ENCODE data around the gene EIF3I. TPM values are rescaled to one million over a fixed set of nuclear protein-coding genes. Genes with fewer than 3 reads are reported as not detected.

Gene EIF3I
- polyA plus RNA-seq, 3 donors = 126 to 162 (median 151) TPM

DNA sequence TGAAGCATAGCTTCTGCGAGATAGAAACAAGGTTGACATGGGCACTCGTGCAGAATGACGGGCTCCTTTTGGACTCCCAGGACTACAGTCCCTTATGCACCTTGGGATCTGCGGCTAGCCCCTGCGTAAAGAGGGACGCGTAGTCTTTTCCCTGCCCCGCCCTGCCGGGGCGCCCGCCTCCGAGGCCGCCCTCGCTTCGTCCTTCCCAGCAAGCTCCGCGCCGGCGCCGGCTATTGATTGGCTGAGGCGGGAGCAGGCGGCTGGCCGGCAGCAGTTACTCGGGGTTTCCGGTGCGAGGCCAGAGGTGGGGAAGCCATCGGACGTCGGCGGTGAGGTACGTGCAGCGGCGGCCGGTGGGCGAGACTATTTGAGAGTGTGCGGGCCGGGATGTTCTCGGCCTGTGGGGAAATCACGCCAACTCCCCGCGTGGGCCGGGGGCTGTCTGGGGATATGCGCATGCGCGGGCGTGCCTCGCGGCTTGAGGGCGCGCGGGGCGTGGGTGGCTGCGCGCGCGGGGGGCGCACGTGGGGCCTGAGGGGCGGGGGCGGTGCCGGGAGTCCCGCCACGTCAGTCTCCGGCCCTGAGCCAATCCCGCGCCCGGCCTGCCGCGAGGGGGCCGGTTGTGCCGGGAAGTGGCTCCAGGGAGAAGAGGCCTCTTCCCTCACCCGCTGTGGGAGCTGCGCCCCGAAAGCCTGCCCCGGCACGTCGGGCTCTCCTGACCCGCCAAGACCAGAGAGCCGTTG is 42.6 kb upstream of the EIF3I start, which contains the start of gene TXLNA:
Gene TXLNA, plus strand, starts transcription at position 233 of the 743 bp plus-strand sequence. CDS start 671 bp downstream, outside the sequence.
- Histone ChIP-seq H3K36me3 (replicated peaks in 1 of 2; ENCODE audit: control insufficient read depth in 1 of 2, insufficient read depth in 2 of 2, low read length in 2 of 2) (peaks cover 21 to 36% of the 10 kb centered on the region in 2 donors), H4K20me1 (ENCODE audit: insufficient read depth, low read length) (peaks cover 23% of the 10 kb centered on the region), H3K79me2 (ENCODE audit: insufficient read depth, low read length) (peaks cover 38% of the 10 kb centered on the region), H3K4me1 (ENCODE audit: control insufficient read depth in 1 of 2, insufficient read depth in 2 of 2, low read length in 2 of 2) (peaks cover 35 to 41% of the 10 kb centered on the region in 2 donors), H3K4me3 (replicated peaks in 1 of 3; ENCODE audit: low read depth in 2 of 3, low read length in 3 of 3) (peak within 1 kb of the TSS; percentile 57 to 83 (median 77)), H3K27ac (ENCODE audit: low read depth in 1 of 2, low read length in 2 of 2) (peak within 1 kb of the TSS; percentile 83 to 87), H2AFZ (ENCODE audit: insufficient read depth, low read depth, low read length, poor library complexity, severe bottlenecking) (peak within 1 kb of the TSS; percentile 88), H3K27me3 (ENCODE audit: control insufficient read depth in 2 of 2, insufficient read depth in 2 of 2, low read length in 2 of 2) (no peaks in the 10 kb centered on the region), H3K9ac (ENCODE audit: insufficient read depth, low read length, poor library complexity, severe bottlenecking) (peak within 1 kb of the TSS; percentile 75), H3K4me2 (replicated peaks; ENCODE audit: extremely low read depth, low read length, poor library complexity, severe bottlenecking) (peak within 1 kb of the TSS; percentile 86), H3K9me3 (replicated peaks in 1 of 2; ENCODE audit: control insufficient read depth in 1 of 2, insufficient read depth in 1 of 2, low read length in 2 of 2) (no peaks in the 10 kb centered on the region)
- H3K4me1 Mint-ChIP-seq = peaks cover 45% of the 10 kb centered on the region
- peaks cover 0 to 2% (median 0%) of the 10 kb centered on the region in 3 donors for H3K27me3 Mint-ChIP-seq (ENCODE audit: low read depth in 3 of 3)
- under 1% methylated on average over 70 of the region's 79 CpGs for WGBS (ENCODE audit: insufficient coverage)
- peak within 1 kb of the TSS; percentile 95 to 99 (median 97) for H3K27ac Mint-ChIP-seq
- peak within 1 kb of the TSS; percentile 90 to 95 for H3K4me3 Mint-ChIP-seq
- DNase-seq = peak; percentile 84 to 86 (median 84)
- intact Hi-C loops (cut with micrococcal nuclease) = loop anchor here in 1 of 2 donors (10.0 kb wide), 1 partner anchor 115 kb away; the partner anchor contains the start of gene HDAC1
- no peaks in the 10 kb centered on the region for H3K9me3 Mint-ChIP-seq
- TF ChIP-seq, protein P1, sequence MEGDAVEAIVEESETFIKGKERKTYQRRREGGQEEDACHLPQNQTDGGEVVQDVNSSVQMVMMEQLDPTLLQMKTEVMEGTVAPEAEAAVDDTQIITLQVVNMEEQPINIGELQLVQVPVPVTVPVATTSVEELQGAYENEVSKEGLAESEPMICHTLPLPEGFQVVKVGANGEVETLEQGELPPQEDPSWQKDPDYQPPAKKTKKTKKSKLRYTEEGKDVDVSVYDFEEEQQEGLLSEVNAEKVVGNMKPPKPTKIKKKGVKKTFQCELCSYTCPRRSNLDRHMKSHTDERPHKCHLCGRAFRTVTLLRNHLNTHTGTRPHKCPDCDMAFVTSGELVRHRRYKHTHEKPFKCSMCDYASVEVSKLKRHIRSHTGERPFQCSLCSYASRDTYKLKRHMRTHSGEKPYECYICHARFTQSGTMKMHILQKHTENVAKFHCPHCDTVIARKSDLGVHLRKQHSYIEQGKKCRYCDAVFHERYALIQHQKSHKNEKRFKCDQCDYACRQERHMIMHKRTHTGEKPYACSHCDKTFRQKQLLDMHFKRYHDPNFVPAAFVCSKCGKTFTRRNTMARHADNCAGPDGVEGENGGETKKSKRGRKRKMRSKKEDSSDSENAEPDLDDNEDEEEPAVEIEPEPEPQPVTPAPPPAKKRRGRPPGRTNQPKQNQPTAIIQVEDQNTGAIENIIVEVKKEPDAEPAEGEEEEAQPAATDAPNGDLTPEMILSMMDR (IDR thresholded peaks at IDR 0.05) = no peak
- peaks cover 19 to 38% of the 10 kb centered on the region in 2 donors for H3K36me3 Mint-ChIP-seq

DNA sequence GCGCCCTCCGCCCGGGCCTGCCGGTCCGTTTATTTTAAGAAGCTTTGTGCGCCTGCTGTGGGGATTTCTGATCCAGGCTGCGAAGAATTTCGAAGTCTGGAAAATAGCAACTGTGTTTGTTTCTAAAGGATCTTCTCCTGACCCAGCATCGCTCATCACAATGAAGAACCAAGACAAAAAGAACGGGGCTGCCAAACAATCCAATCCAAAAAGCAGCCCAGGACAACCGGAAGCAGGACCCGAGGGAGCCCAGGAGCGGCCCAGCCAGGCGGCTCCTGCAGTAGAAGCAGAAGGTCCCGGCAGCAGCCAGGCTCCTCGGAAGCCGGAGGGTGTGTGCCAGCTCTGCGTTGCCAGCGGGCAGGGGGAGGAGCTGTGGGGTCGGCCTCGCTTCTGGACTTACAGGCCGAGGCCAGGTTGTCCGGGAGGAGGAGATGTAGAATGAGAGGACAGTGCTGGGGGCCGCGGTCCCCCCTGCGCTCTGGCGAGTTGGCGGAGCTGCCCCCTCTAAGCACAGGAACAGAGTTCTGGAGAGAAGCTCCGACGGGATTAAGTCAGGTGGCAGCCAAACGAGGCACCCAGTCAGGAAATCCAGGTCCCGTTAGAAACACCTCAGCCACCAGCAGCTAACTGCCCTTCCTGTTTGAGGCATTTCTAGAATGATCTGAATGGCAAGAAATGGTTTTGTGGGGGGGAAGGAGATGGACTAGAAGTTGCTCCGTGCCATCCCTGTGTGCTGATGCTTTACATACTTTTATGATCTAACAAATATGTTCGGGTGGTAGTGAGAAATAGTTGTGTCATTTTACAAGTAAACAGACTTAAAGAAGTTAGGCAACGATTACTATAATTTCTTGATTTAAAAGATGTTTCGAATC is 41.8 kb upstream of the EIF3I start:
- Histone ChIP-seq H3K9me3 (replicated peaks in 1 of 2; ENCODE audit: control insufficient read depth in 1 of 2, insufficient read depth in 1 of 2, low read length in 2 of 2) (no peaks in the 10 kb centered on the region), H3K4me1 (ENCODE audit: control insufficient read depth in 1 of 2, insufficient read depth in 2 of 2, low read length in 2 of 2) (peaks cover 35 to 41% of the 10 kb centered on the region in 2 donors), H3K27me3 (ENCODE audit: control insufficient read depth in 2 of 2, insufficient read depth in 2 of 2, low read length in 2 of 2) (no peaks in the 10 kb centered on the region), H4K20me1 (ENCODE audit: insufficient read depth, low read length) (peaks cover 27% of the 10 kb centered on the region), H3K27ac (ENCODE audit: low read depth in 1 of 2, low read length in 2 of 2) (peak overlapping the region; percentile 83 to 87), H3K4me3 (replicated peaks in 1 of 3; ENCODE audit: low read depth in 2 of 3, low read length in 3 of 3) (peak overlapping the region; percentile 57 to 83 (median 77)), H3K36me3 (replicated peaks in 1 of 2; ENCODE audit: control insufficient read depth in 1 of 2, insufficient read depth in 2 of 2, low read length in 2 of 2) (peaks cover 28 to 35% of the 10 kb centered on the region in 2 donors), H2AFZ (ENCODE audit: insufficient read depth, low read depth, low read length, poor library complexity, severe bottlenecking) (peak overlapping the region; percentile 88), H3K4me2 (replicated peaks; ENCODE audit: extremely low read depth, low read length, poor library complexity, severe bottlenecking) (peak overlapping the region; percentile 86), H3K79me2 (ENCODE audit: insufficient read depth, low read length) (peaks cover 45% of the 10 kb centered on the region), H3K9ac (ENCODE audit: insufficient read depth, low read length, poor library complexity, severe bottlenecking) (peak overlapping the region; percentile 75)
- peak; percentile 14 to 30 (median 19) for DNase-seq
- 2% methylated on average over 25 of the region's 36 CpGs for WGBS (ENCODE audit: insufficient coverage)
- Mint-ChIP-seq H3K27me3 (ENCODE audit: low read depth in 3 of 3) (peaks cover 0 to 2% (median 0%) of the 10 kb centered on the region in 3 donors), H3K4me1 (peaks cover 50% of the 10 kb centered on the region), H3K9me3 (no peaks in the 10 kb centered on the region), H3K27ac (peak overlapping the region; percentile 92 to 97 (median 95)), H3K36me3 (peaks cover 22 to 43% of the 10 kb centered on the region in 2 donors), H3K4me3 (peak overlapping the region; percentile 90 to 95)
- intact Hi-C loops (cut with micrococcal nuclease) = loop anchor here in 1 of 2 donors (10.0 kb wide), 1 partner anchor 114 kb away; the partner anchor contains the start of gene HDAC1
- TF ChIP-seq, protein P1 (IDR thresholded peaks at IDR 0.05) = no peak

All from CD14-positive monocyte (primary cell).